ENCODE data around the gene RPS2. TPM values are rescaled to one million over a fixed set of nuclear protein-coding genes. Genes with fewer than 3 reads are reported as not detected.

Gene RPS2
- total RNA-seq, 1 experiment from 2014 or later, result 2,961 TPM

- H3K36me3 ChIP-seq (ENCODE audit: control insufficient read depth, insufficient read depth, low read length), result no peaks in the 10 kb centered on the region
- no peaks in the 10 kb centered on the region for H3K9me3 ChIP-seq
- H3K27me3 Mint-ChIP-seq (ENCODE audit: insufficient read depth, unreplicated experiment), result peaks cover 4% of the 10 kb centered on the region
- TF ChIP-seq CTCF (IDR thresholded peaks at IDR 0.05; ENCODE audit: insufficient read depth in 1 of 2, low read depth in 1 of 2, low read length in 1 of 2, severe bottlenecking in 1 of 2, unreplicated experiment in 1 of 2), result no peak
- no peaks in the 10 kb centered on the region for H3K9me3 Mint-ChIP-seq (ENCODE audit: unreplicated experiment)
- H3K27ac Mint-ChIP-seq (ENCODE audit: unreplicated experiment), result no peak overlapping the region
- no peaks in the 10 kb centered on the region for H3K4me1 Mint-ChIP-seq (ENCODE audit: low read depth, unreplicated experiment)
- DNase-seq, result no peak
- no TSS peak for BruUV-seq (replicated peaks)
- H3K27me3 ChIP-seq (replicated peaks; ENCODE audit: control insufficient read depth, insufficient read depth, low read length), result no peaks in the 10 kb centered on the region; the same call in 1 of the 2 replicates
- no peaks in the 10 kb centered on the region for H3K36me3 Mint-ChIP-seq (ENCODE audit: insufficient read depth, unreplicated experiment)
- H3K4me3 ChIP-seq (ENCODE audit: low read depth, low read length), result no peak overlapping the region
- CTCF ChIA-PET, result no interaction called here
- intact Hi-C loops (cut with micrococcal nuclease; ENCODE audit: unreplicated experiment), result no loop called here
- POLR2A ChIA-PET, result no interaction called here
- no peak overlapping the region for H3K4me3 Mint-ChIP-seq (ENCODE audit: unreplicated experiment)
- H3K4me1 ChIP-seq, result no peaks in the 10 kb centered on the region
Observed at GRCh38 chr16:1914084-1914608, 50.5 kb downstream of the RPS2 start.

GRCh38 chr16:1913327-1914083, 51.1 kb downstream of the RPS2 start:
- POLR2A ChIA-PET, result no interaction called here
- intact Hi-C loops (cut with micrococcal nuclease; ENCODE audit: unreplicated experiment), result no loop called here
- H3K9me3 ChIP-seq, result no peaks in the 10 kb centered on the region
- DNase-seq, result no peak
- BruUV-seq (replicated peaks), result no TSS peak
- Mint-ChIP-seq H3K36me3 (ENCODE audit: insufficient read depth, unreplicated experiment) (no peaks in the 10 kb centered on the region), H3K4me3 (ENCODE audit: unreplicated experiment) (no peak overlapping the region), H3K9me3 (ENCODE audit: unreplicated experiment) (no peaks in the 10 kb centered on the region), H3K4me1 (ENCODE audit: low read depth, unreplicated experiment) (no peaks in the 10 kb centered on the region), H3K27ac (ENCODE audit: unreplicated experiment) (no peak overlapping the region), H3K27me3 (ENCODE audit: insufficient read depth, unreplicated experiment) (peaks cover 4% of the 10 kb centered on the region)
- H3K4me3 ChIP-seq (ENCODE audit: low read depth, low read length), result no peak overlapping the region
- CTCF ChIA-PET, result no interaction called here
- H3K4me1 ChIP-seq, result no peaks in the 10 kb centered on the region
- no peaks in the 10 kb centered on the region for H3K27me3 ChIP-seq (replicated peaks; ENCODE audit: control insufficient read depth, insufficient read depth, low read length)
- no peak for TF ChIP-seq CTCF (IDR thresholded peaks at IDR 0.05; ENCODE audit: insufficient read depth in 1 of 2, low read depth in 1 of 2, low read length in 1 of 2, severe bottlenecking in 1 of 2, unreplicated experiment in 1 of 2)
- no peaks in the 10 kb centered on the region for H3K36me3 ChIP-seq (ENCODE audit: control insufficient read depth, insufficient read depth, low read length)

DNA sequence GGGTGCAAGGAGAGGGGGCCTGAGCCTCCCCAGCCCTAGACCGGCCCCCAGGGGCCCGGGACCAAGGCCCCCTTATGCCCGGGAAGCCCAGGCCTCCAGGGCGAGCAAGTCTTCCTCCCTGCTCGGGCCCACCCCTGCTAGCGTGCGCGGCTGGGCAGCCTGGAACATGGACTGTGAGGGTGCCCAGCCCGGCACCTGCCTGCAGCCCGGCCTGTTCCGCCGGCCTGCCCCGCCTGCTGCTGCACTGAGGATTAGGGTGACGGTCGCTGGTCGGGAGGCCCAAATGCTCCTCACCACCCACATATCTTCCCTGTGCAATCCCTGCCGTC, 52.4 kb downstream of the RPS2 start:
- Histone ChIP-seq H3K36me3 (ENCODE audit: control insufficient read depth, insufficient read depth, low read length) (no peaks in the 10 kb centered on the region), H3K4me3 (ENCODE audit: low read depth, low read length) (no peak overlapping the region), H3K27me3 (replicated peaks; ENCODE audit: control insufficient read depth, insufficient read depth, low read length) (no peaks in the 10 kb centered on the region), H3K4me1 (no peaks in the 10 kb centered on the region), H3K9me3 (no peaks in the 10 kb centered on the region)
- DNase-seq, result no peak
- CTCF ChIA-PET, result no interaction called here
- no peak for TF ChIP-seq CTCF (IDR thresholded peaks at IDR 0.05; ENCODE audit: insufficient read depth in 1 of 2, low read depth in 1 of 2, low read length in 1 of 2, severe bottlenecking in 1 of 2, unreplicated experiment in 1 of 2)
- peaks cover 4% of the 10 kb centered on the region for H3K27me3 Mint-ChIP-seq (ENCODE audit: insufficient read depth, unreplicated experiment)
- no peaks in the 10 kb centered on the region for H3K36me3 Mint-ChIP-seq (ENCODE audit: insufficient read depth, unreplicated experiment)
- no peaks in the 10 kb centered on the region for H3K4me1 Mint-ChIP-seq (ENCODE audit: low read depth, unreplicated experiment)
- H3K4me3 Mint-ChIP-seq (ENCODE audit: unreplicated experiment), result no peak overlapping the region
- BruUV-seq (replicated peaks), result no TSS peak
- intact Hi-C loops (cut with micrococcal nuclease; ENCODE audit: unreplicated experiment), result no loop called here
- H3K27ac Mint-ChIP-seq (ENCODE audit: unreplicated experiment), result no peak overlapping the region
- no peaks in the 10 kb centered on the region for H3K9me3 Mint-ChIP-seq (ENCODE audit: unreplicated experiment)
- POLR2A ChIA-PET, result no interaction called here

Other genes with a start within 250 kb of the RPS2 start
- gene NME3, start 193.3 kb downstream of the RPS2 start, total RNA-seq (2022), result 5.8 and 7.0 TPM in 2 replicates
- 24.1 and 26.7 TPM in 2 replicates for gene EME2, start 192.0 kb downstream of the RPS2 start, total RNA-seq (2022)
- gene MRPS34, start 191.7 kb downstream of the RPS2 start, total RNA-seq (2022), result 105 and 109 TPM in 2 replicates
- 26.0 and 28.0 TPM in 2 replicates for gene SPSB3, start 182.3 kb downstream of the RPS2 start, total RNA-seq (2022)
- gene NUBP2, start 181.9 kb downstream of the RPS2 start, total RNA-seq (2022), result 61.9 and 65.3 TPM in 2 replicates
- not detected in 2 replicates for gene IGFALS, start 171.1 kb downstream of the RPS2 start, total RNA-seq (2022)
- gene HAGH, start 138.0 kb downstream of the RPS2 start, total RNA-seq (2022), result 39.9 and 48.1 TPM in 2 replicates
- 16.5 and 21.1 TPM in 2 replicates for gene FAHD1, start 137.6 kb downstream of the RPS2 start, total RNA-seq (2022)
- gene MEIOB, start 92.7 kb downstream of the RPS2 start, total RNA-seq (2022), result not detected in 2 replicates
- not detected in 2 replicates for gene HS3ST6, start 46.4 kb downstream of the RPS2 start, total RNA-seq (2022)
- gene MSRB1, start 21.6 kb downstream of the RPS2 start, total RNA-seq (2022), result 27.6 and 30.5 TPM in 2 replicates
- not detected in 2 replicates for gene RPL3L, start 10.1 kb downstream of the RPS2 start, total RNA-seq (2022)
- 128 and 132 TPM in 2 replicates for gene NDUFB10, start 5.3 kb downstream of the RPS2 start, total RNA-seq (2022)
- gene RNF151, start 2.0 kb upstream of the RPS2 start, total RNA-seq (2022), result not detected in 2 replicates
- gene TBL3, start 7.2 kb upstream of the RPS2 start, total RNA-seq (2022), result 34.7 and 36.6 TPM in 2 replicates
- gene NOXO1, start 16.6 kb upstream of the RPS2 start, total RNA-seq (2022), result 0.35 and 1.1 TPM in 2 replicates
- gene GFER, start 19.4 kb upstream of the RPS2 start, total RNA-seq (2022), result 57.3 and 57.4 TPM in 2 replicates
- 2.9 and 3.3 TPM in 2 replicates for gene SYNGR3, start 25.1 kb upstream of the RPS2 start, total RNA-seq (2022)
- gene ZNF598, start 45.0 kb upstream of the RPS2 start, total RNA-seq (2022), result 43.7 and 50.4 TPM in 2 replicates
- gene NPW, start 55.0 kb upstream of the RPS2 start, total RNA-seq (2022), result 6.1 and 8.8 TPM in 2 replicates
- 21.8 and 26.6 TPM in 2 replicates for gene NHERF2, start 62.1 kb upstream of the RPS2 start, total RNA-seq (2022)
- 34.3 and 38.6 TPM in 2 replicates for gene NTHL1, start 83.0 kb upstream of the RPS2 start, total RNA-seq (2022)
- 109 and 112 TPM in 2 replicates for gene TSC2, start 83.2 kb upstream of the RPS2 start, total RNA-seq (2022)
- gene PKD1, start 171.1 kb upstream of the RPS2 start, total RNA-seq (2022), result 70.5 and 76.2 TPM in 2 replicates
- gene RAB26, start 183.8 kb upstream of the RPS2 start, total RNA-seq (2022), result 1.0 and 1.2 TPM in 2 replicates
- gene TRAF7, start 191.0 kb upstream of the RPS2 start, total RNA-seq (2022), result 61.4 and 66.3 TPM in 2 replicates
- gene CASKIN1, start 231.8 kb upstream of the RPS2 start, total RNA-seq (2022), result 6.6 and 10.8 TPM in 2 replicates
- gene MLST8, start 240.6 kb upstream of the RPS2 start, total RNA-seq (2022), result 53.1 and 59.7 TPM in 2 replicates
- gene BRICD5, start 246.0 kb upstream of the RPS2 start, total RNA-seq (2022), result 5.4 and 10.0 TPM in 2 replicates

All from Caco-2 (cell line).